Keratinocyte (primary cell): ENCODE measurements around the gene GNAT3. TPM values are rescaled to one million over a fixed set of nuclear protein-coding genes. Genes with fewer than 3 reads are reported as not detected.

Experiments used
- DNase-seq: peaks from one replicate; pipeline ENCODE4 v3.0.0-alpha.2; 2011; ENCODE audit warnings: low read depth, missing footprints, low spot score
- FAIRE-seq: peaks from 2 replicates; lab custom pipeline; 2011; peaks lifted over from hg19 to GRCh38; lab: Jason Lieb, UNC
- H2AFZ ChIP-seq: 2 replicates; pipeline ENCODE4 v1.6.0; 2012; ENCODE audit warnings: low read length, control low read depth, inconsistent platforms; ENCODE audit not compliant: control insufficient read depth
- H3K27ac ChIP-seq: 2 replicates; pipeline ENCODE4 v1.5.1; 2011; ENCODE audit warnings: low read length; ENCODE audit not compliant: control insufficient read depth, insufficient read depth
- H3K27me3 ChIP-seq: 3 replicates; pipeline ENCODE4 v1.6.0; 2011; ENCODE audit warnings: low read length; ENCODE audit not compliant: control insufficient read depth, insufficient read depth; ENCODE audit errors: extremely low read depth
- H3K36me3 ChIP-seq, 2 experiments: 2 replicates in 1 of 2; 3 replicates in 1 of 2; pipeline ENCODE4 v1.5.1; 2011; ENCODE audit warnings: low read length in 2 of 2, mild to moderate bottlenecking in 1 of 2; ENCODE audit not compliant: control insufficient read depth in 2 of 2, insufficient read depth in 2 of 2; ENCODE audit errors: extremely low read depth in 1 of 2
- H3K4me1 ChIP-seq: 3 replicates; pipeline ENCODE4 v1.5.1; 2011; ENCODE audit warnings: low read length; ENCODE audit not compliant: control insufficient read depth, insufficient read depth; ENCODE audit errors: extremely low read depth
- H3K4me2 ChIP-seq: 3 replicates; pipeline ENCODE4 v1.6.0; 2011; ENCODE audit warnings: low read depth, low read length; ENCODE audit not compliant: control insufficient read depth, insufficient read depth; ENCODE audit errors: extremely low read depth
- H3K4me3 ChIP-seq, 3 experiments: fragments of 200-600 bp in 1 of 3; sonication (generic) in 1 of 3; 2 replicates in 2 of 3; 3 replicates in 1 of 3; pipeline ENCODE4 v1.5.1; 2011 to 2016; ENCODE audit warnings: low read length in 3 of 3, mild to moderate bottlenecking in 3 of 3, control low read depth in 2 of 3, inconsistent platforms in 1 of 3, low read depth in 1 of 3, mixed read lengths in 1 of 3, mixed run types in 1 of 3, moderate library complexity in 1 of 3; ENCODE audit not compliant: control insufficient read depth in 2 of 3, insufficient read depth in 2 of 3; ENCODE audit errors: extremely low read depth in 1 of 3
- H3K79me2 ChIP-seq: 2 replicates; pipeline ENCODE4 v1.6.0; 2012; ENCODE audit warnings: low read length; ENCODE audit not compliant: control insufficient read depth, insufficient read depth
- H3K9ac ChIP-seq: 3 replicates; pipeline ENCODE4 v1.6.0; 2011; ENCODE audit warnings: low read length; ENCODE audit not compliant: control insufficient read depth, insufficient read depth; ENCODE audit errors: extremely low read depth
- H3K9me1 ChIP-seq: 3 replicates; pipeline ENCODE4 v1.6.0; 2011; ENCODE audit warnings: low read length; ENCODE audit not compliant: control insufficient read depth, insufficient read depth; ENCODE audit errors: extremely low read depth
- H3K9me3 ChIP-seq: 2 replicates; pipeline ENCODE4 v1.5.1; 2012; ENCODE audit warnings: low read depth, low read length; ENCODE audit not compliant: control insufficient read depth
- H4K20me1 ChIP-seq: 3 replicates; pipeline ENCODE4 v1.6.0; 2011; ENCODE audit warnings: low read length; ENCODE audit not compliant: control insufficient read depth, insufficient read depth; ENCODE audit errors: extremely low read depth
- CTCF ChIP-seq, 3 experiments: IDR thresholded peaks in 1 of 3; conservative IDR thresholded peaks in 1 of 3; optimal IDR thresholded peaks in 1 of 3; 2 replicates in 2 of 3; 3 replicates in 1 of 3; pipeline versions ENCODE3 to v1.5.1; 2011; ENCODE audit warnings: low read length in 3 of 3, mild to moderate bottlenecking in 3 of 3, moderate library complexity in 2 of 3, control low read depth in 1 of 3, inconsistent platforms in 1 of 3; ENCODE audit not compliant: insufficient read depth in 2 of 3; ENCODE audit errors: extremely low read depth in 1 of 3
- EZH2 ChIP-seq: IDR thresholded peaks from one replicate; pipeline ENCODE4 v1.6.1; 2012; ENCODE audit warnings: inconsistent platforms, mild to moderate bottlenecking, low read length, moderate library complexity
- dilution Hi-C: fragments of 300-500 bp; cut with MboI; formaldehyde crosslinking; loops from one replicate; pipeline ENCODE4 v1.7.0; 2020; ENCODE audit warnings: low sequenced_read_pairs; ENCODE audit not compliant: extremely low pct_ligation_motif_present
- polyA plus RNA-seq, 5 experiments: library from polyadenylated mRNA; depleted of rRNA in 3 of 5; stranded (reverse) in 3 of 5; stranded (forward) in 1 of 5; unstranded in 1 of 5; fragments of >200 nt; gene quantifications; 1 replicate in 1 of 5; 2 replicates in 3 of 5; 3 replicates in 1 of 5; pipeline versions ENCODE4 v1.2.1 to v1.2.3, GENCODE V29; 2011 to 2012; ENCODE audit warnings: missing spikeins in 2 of 5, low read depth in 1 of 5, low replicate concordance in 1 of 5

The GNAT3 gene
- polyA plus RNA-seq, 1 donor (not counting 4 experiments of a cell fraction or from before 2014, with no cell fraction given), result not detected

GRCh38 chr7:80510021-80510420 is 1.8 kb downstream of the GNAT3 start:
- no peak for DNase-seq
- dilution Hi-C loops, result no loop called here
- FAIRE-seq, result no peak

DNA sequence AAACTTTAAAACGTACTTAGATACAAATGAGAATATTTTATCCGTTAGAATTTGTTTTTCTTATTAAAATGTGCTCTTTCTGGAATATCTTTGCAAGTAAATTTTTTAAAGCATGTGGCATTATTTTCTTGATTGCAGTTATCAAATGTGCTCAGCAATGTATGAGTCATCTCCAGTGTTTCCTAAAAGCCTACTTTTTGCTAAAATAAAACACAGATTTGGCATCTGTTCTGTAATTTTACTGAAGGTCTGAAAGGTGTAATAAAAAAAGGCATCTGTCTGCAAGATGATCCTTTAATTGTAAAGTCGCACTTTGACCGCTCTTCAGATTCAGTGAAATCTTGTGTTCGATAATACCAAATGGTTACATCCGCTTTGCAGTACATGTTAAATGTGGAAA is 3.4 kb downstream of the GNAT3 start:
- Histone ChIP-seq H3K9me3 (no peaks in the 10 kb centered on the region), H3K4me2 (no peak overlapping the region), H3K4me3 (no peak overlapping the region), H3K36me3 (no peaks in the 10 kb centered on the region), H2AFZ (no peak overlapping the region), H3K9me1 (no peaks in the 10 kb centered on the region), H3K79me2 (no peaks in the 10 kb centered on the region), H4K20me1 (no peaks in the 10 kb centered on the region), H3K27ac (no peak overlapping the region), H3K27me3 (no peaks in the 10 kb centered on the region), H3K9ac (no peak overlapping the region), H3K4me1 (no peaks in the 10 kb centered on the region)
- dilution Hi-C loops, result no loop called here
- TF ChIP-seq EZH2 (no peak), CTCF (optimal IDR thresholded peaks at IDR 0.05 in 1 of 3, IDR thresholded peaks at IDR 0.05 in 1 of 3, conservative IDR thresholded peaks at IDR 0.05 in 1 of 3; ENCODE audit: extremely low read depth in 1 of 3, insufficient read depth in 2 of 3, low read length in 3 of 3) (no peak)
- FAIRE-seq (no peak), DNase-seq (no peak)

More at GRCh38 chr7:80510021-80510420, 1.8 kb downstream of the GNAT3 start:
- Histone ChIP-seq H3K9me3 (no peaks in the 10 kb centered on the region), H3K79me2 (no peaks in the 10 kb centered on the region), H3K4me3 (no peak overlapping the region), H4K20me1 (no peaks in the 10 kb centered on the region), H3K4me2 (no peak overlapping the region), H3K9me1 (no peaks in the 10 kb centered on the region), H3K27me3 (no peaks in the 10 kb centered on the region), H2AFZ (no peak overlapping the region), H3K27ac (no peak overlapping the region), H3K36me3 (no peaks in the 10 kb centered on the region), H3K9ac (no peak overlapping the region), H3K4me1 (no peaks in the 10 kb centered on the region)
- TF ChIP-seq CTCF (optimal IDR thresholded peaks at IDR 0.05 in 1 of 3, IDR thresholded peaks at IDR 0.05 in 1 of 3, conservative IDR thresholded peaks at IDR 0.05 in 1 of 3; ENCODE audit: extremely low read depth in 1 of 3, insufficient read depth in 2 of 3, low read length in 3 of 3) (no peak), EZH2 (no peak)
